Measurements from ENCODE around the gene BARX2.

DNA sequence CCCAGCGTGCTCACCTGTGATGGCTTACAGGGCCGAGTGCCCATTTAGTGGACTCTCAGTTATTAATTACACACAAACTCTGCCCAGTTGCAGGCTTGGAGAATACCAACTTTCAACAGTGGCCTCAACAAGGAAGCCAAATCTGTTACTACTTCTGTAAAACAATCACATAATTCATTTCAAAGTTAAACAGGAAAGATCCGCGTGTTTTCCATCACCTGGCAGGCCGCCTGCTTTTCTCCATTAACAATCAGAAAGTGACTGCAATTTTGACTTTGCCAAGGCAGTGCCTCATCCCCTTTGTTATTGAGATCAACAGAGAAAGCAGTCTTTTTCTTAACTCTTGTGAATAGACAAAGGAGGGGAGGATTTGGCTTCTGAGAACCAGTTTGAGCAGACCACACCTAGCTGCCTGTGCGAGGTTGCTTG, 77.7 kb downstream of the BARX2 start:
- TF ChIP-seq, protein P1, sequence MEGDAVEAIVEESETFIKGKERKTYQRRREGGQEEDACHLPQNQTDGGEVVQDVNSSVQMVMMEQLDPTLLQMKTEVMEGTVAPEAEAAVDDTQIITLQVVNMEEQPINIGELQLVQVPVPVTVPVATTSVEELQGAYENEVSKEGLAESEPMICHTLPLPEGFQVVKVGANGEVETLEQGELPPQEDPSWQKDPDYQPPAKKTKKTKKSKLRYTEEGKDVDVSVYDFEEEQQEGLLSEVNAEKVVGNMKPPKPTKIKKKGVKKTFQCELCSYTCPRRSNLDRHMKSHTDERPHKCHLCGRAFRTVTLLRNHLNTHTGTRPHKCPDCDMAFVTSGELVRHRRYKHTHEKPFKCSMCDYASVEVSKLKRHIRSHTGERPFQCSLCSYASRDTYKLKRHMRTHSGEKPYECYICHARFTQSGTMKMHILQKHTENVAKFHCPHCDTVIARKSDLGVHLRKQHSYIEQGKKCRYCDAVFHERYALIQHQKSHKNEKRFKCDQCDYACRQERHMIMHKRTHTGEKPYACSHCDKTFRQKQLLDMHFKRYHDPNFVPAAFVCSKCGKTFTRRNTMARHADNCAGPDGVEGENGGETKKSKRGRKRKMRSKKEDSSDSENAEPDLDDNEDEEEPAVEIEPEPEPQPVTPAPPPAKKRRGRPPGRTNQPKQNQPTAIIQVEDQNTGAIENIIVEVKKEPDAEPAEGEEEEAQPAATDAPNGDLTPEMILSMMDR (IDR thresholded peaks at IDR 0.05; ENCODE audit: insufficient read depth, low read length, poor library complexity, severe bottlenecking) = no peak
- no peak for TF ChIP-seq EZH2phosphoT487 (conservative IDR thresholded peaks at IDR 0.05; ENCODE audit: low read length)

Data from SU-DHL-6 (cell line).